Hepatocyte (in vitro differentiated cells): Measurements from ENCODE around the gene RACGAP1. TPM values are rescaled to one million over a fixed set of nuclear protein-coding genes. Genes with fewer than 3 reads are reported as not detected.

Experiments
- DNase-seq: peaks from one replicate; pipeline ENCODE4 v3.0.0-alpha.2; 2016; ENCODE audit warnings: low spot score
- H2AFZ ChIP-seq: fragments of 200-600 bp; sonication (generic); 2 replicates; pipeline ENCODE4 v1.6.0; 2016; ENCODE audit warnings: antibody characterized with exemption, mild to moderate bottlenecking
- H3K27ac ChIP-seq: fragments of 200-600 bp; sonication (generic); 2 replicates; pipeline ENCODE4 v1.5.1; 2016; ENCODE audit warnings: mild to moderate bottlenecking
- H3K27me3 ChIP-seq: fragments of 200-600 bp; sonication (generic); 2 replicates; pipeline ENCODE4 v1.6.1; 2016
- H3K36me3 ChIP-seq: fragments of 200-600 bp; sonication (generic); replicated peaks from 2 replicates; pipeline ENCODE4 v1.5.1; 2016; ENCODE audit warnings: low read depth; ENCODE audit not compliant: insufficient read depth
- H3K4me1 ChIP-seq: fragments of 200-600 bp; sonication (generic); 2 replicates; pipeline ENCODE4 v1.5.1; 2016; ENCODE audit warnings: mild to moderate bottlenecking, moderate library complexity; ENCODE audit not compliant: insufficient read depth
- H3K4me2 ChIP-seq: fragments of 200-600 bp; sonication (generic); 2 replicates; pipeline ENCODE4 v1.6.0; 2016
- H3K4me3 ChIP-seq: fragments of 200-600 bp; sonication (generic); 2 replicates; pipeline ENCODE4 v1.5.1; 2016; ENCODE audit warnings: mild to moderate bottlenecking
- H3K79me2 ChIP-seq: fragments of 200-600 bp; sonication (generic); 2 replicates; pipeline ENCODE4 v1.6.0; 2017; ENCODE audit warnings: mild to moderate bottlenecking
- H3K9me2 ChIP-seq: fragments of 200-600 bp; sonication (generic); replicated peaks from 2 replicates; pipeline ENCODE4 v1.6.0; 2017; ENCODE audit warnings: mild to moderate bottlenecking; ENCODE audit not compliant: insufficient read depth
- H3K9me3 ChIP-seq: fragments of 200-600 bp; sonication (generic); 2 replicates; pipeline ENCODE4 v1.5.1; 2016; ENCODE audit warnings: low read depth, mild to moderate bottlenecking
- H4K20me1 ChIP-seq: fragments of 200-600 bp; sonication (generic); 2 replicates; pipeline ENCODE4 v1.6.0; 2016; ENCODE audit warnings: mild to moderate bottlenecking; ENCODE audit not compliant: insufficient read depth, poor library complexity, severe bottlenecking
- CTCF ChIP-seq: fragments of 200-600 bp; sonication (generic); IDR thresholded peaks from 2 replicates; pipeline ENCODE4 v1.5.1; 2016; ENCODE audit warnings: antibody characterized with exemption, mild to moderate bottlenecking; ENCODE audit not compliant: poor library complexity
- EZH2 ChIP-seq: fragments of 200-600 bp; sonication (generic); IDR thresholded peaks from 2 replicates; pipeline ENCODE4 v1.6.1; 2016; ENCODE audit warnings: antibody characterized with exemption, mild to moderate bottlenecking, borderline replicate concordance
- EZH2phosphoT487 ChIP-seq: fragments of 200-600 bp; sonication (generic); IDR thresholded peaks from one replicate; pipeline ENCODE4 v1.6.1; 2018; ENCODE audit warnings: antibody characterized with exemption, mild to moderate bottlenecking, low read depth, moderate library complexity; ENCODE audit not compliant: unreplicated experiment, severe bottlenecking
- WGBS: methylation state at CpG from one replicate; pipeline ENCODE4 v1.1.6; 2016; ENCODE audit warnings: low lambda C conversion rate; ENCODE audit errors: missing lambda C conversion rate; 5-methylcytosine and 5-hydroxymethylcytosine counted together
- polyA plus RNA-seq: library from polyadenylated mRNA; unstranded; fragments of >200 nt; fragmentation: Nextera tagmentation; extraction: Ambion mirVana; gene quantifications from 2 replicates; pipeline ENCODE4 v1.2.1, GENCODE V29; 2016
- total RNA-seq: library from RNA; depleted of rRNA; stranded (reverse); fragments of >200 nt; gene quantifications from 2 replicates; pipeline ENCODE4 v1.2.3, GENCODE V29; 2014

Gene RACGAP1
- total and polyA plus RNA-seq, 2 experiments from 2014 or later: 17.3 to 22.1 TPM

GRCh38 chr12:49963976-49964815 lies 61.1 kb downstream of the RACGAP1 start:
- Histone ChIP-seq H3K27ac (no peak overlapping the region), H3K36me3 (no peaks in the 10 kb centered on the region), H4K20me1 (no peaks in the 10 kb centered on the region), H2AFZ (no peak overlapping the region), H3K4me3 (no peak overlapping the region), H3K4me1 (peaks cover 7% of the 10 kb centered on the region), H3K27me3 (peaks cover 37% of the 10 kb centered on the region), H3K9me2 (no peaks in the 10 kb centered on the region), H3K9me3 (no peaks in the 10 kb centered on the region), H3K4me2 (no peak overlapping the region), H3K79me2 (no peaks in the 10 kb centered on the region)
- DNase-seq: no peak
- TF ChIP-seq CTCF: no peak
- TF ChIP-seq EZH2phosphoT487: no peak
- TF ChIP-seq EZH2: no peak
- 93% methylated on average over 16 of the region's 17 CpGs for WGBS

GRCh38 chr12:49962861-49963765 lies 62.2 kb downstream of the RACGAP1 start:
- H3K9me3 ChIP-seq: no peaks in the 10 kb centered on the region
- peaks cover 7% of the 10 kb centered on the region for H3K4me1 ChIP-seq
- no peaks in the 10 kb centered on the region for H3K79me2 ChIP-seq
- WGBS: 84% methylated on average over 21 of the region's 21 CpGs
- H3K4me2 ChIP-seq: no peak overlapping the region
- no peaks in the 10 kb centered on the region for H3K9me2 ChIP-seq
- peaks cover 45% of the 10 kb centered on the region for H3K27me3 ChIP-seq
- no peak overlapping the region for H3K27ac ChIP-seq
- no peak overlapping the region for H3K4me3 ChIP-seq
- TF ChIP-seq EZH2phosphoT487: no peak
- H4K20me1 ChIP-seq: no peaks in the 10 kb centered on the region
- no peaks in the 10 kb centered on the region for H3K36me3 ChIP-seq
- no peak overlapping the region for H2AFZ ChIP-seq
- DNase-seq: no peak

- Histone ChIP-seq H3K27ac (no peak overlapping the region), H3K9me2 (no peaks in the 10 kb centered on the region), H3K79me2 (no peaks in the 10 kb centered on the region), H4K20me1 (no peaks in the 10 kb centered on the region), H3K36me3 (no peaks in the 10 kb centered on the region), H3K9me3 (no peaks in the 10 kb centered on the region), H3K4me1 (peaks cover 2% of the 10 kb centered on the region), H3K27me3 (peaks cover 53% of the 10 kb centered on the region), H3K4me2 (peak overlapping the region; percentile 49), H3K4me3 (no peak overlapping the region), H2AFZ (no peak overlapping the region)
- 84% methylated on average over 27 of the region's 37 CpGs for WGBS
- DNase-seq: no peak
- TF ChIP-seq EZH2: no peak
- no peak for TF ChIP-seq CTCF
- TF ChIP-seq EZH2phosphoT487: no peak
Measured at GRCh38 chr12:49961993-49962764, 63.1 kb downstream of the RACGAP1 start.
